Esophagus muscularis mucosa (tissue), 3 donors: Measurements from ENCODE around the gene GALNT2.

Experiments
- CTCF ChIP-seq, 3 experiments: fragments of 200-600 bp in 2 of 3; fragments of 450-650 bp in 1 of 3; sonication (generic) in 2 of 3; IDR thresholded peaks; one replicate each; pipeline ENCODE4 v1.5.1; 2017 to 2019; ENCODE audit warnings: antibody characterized with exemption in 3 of 3, mild to moderate bottlenecking in 2 of 3, moderate library complexity in 1 of 3
- POLR2A ChIP-seq: fragments of 450-650 bp; IDR thresholded peaks from one replicate; pipeline ENCODE4 v1.6.1; 2017; ENCODE audit warnings: antibody characterized with exemption, moderate library complexity, mild to moderate bottlenecking, low read depth
- POLR2AphosphoS5 ChIP-seq, 2 donors: sonication (generic); formaldehyde crosslinking; IDR thresholded peaks; one replicate each; pipeline ENCODE4 v1.6.1; 2017; ENCODE audit warnings: antibody characterized with exemption in 2 of 2

GRCh38 chr1:230170153-230170547 lies 103.1 kb downstream of the GALNT2 start:
- TF ChIP-seq CTCF (IDR thresholded peaks at IDR 0.05) (no peak), POLR2AphosphoS5 (IDR thresholded peaks at IDR 0.05) (no peak), POLR2A (no peak)
